GM18505 (cell line): ENCODE results near the gene OTOG.

ENCODE experiments used
- ATAC-seq: cut with Tn5 transposase; IDR thresholded peaks from one replicate; pipeline ENCODE4 v1.9.1; 2021; ENCODE audit not compliant: unreplicated experiment
- POLR2A ChIP-seq: IDR thresholded peaks from 4 replicates; pipeline ENCODE4 v1.6.1; 2011; ENCODE audit warnings: borderline replicate concordance; ENCODE audit not compliant: insufficient read depth, insufficient read length; ENCODE audit errors: extremely low read depth

OTOG gene

GRCh38 chr11:17552392-17553248, 5.6 kb downstream of the OTOG start:
- TF ChIP-seq POLR2A, result no peak
- ATAC-seq, result no peak

GRCh38 chr11:17553249-17553546, 6.1 kb downstream of the OTOG start:
- TF ChIP-seq POLR2A, result no peak
- no peak for ATAC-seq

- TF ChIP-seq POLR2A, result no peak
- no peak for ATAC-seq
Measured at GRCh38 chr11:17554487-17554886, 7.4 kb downstream of the OTOG start.

DNA sequence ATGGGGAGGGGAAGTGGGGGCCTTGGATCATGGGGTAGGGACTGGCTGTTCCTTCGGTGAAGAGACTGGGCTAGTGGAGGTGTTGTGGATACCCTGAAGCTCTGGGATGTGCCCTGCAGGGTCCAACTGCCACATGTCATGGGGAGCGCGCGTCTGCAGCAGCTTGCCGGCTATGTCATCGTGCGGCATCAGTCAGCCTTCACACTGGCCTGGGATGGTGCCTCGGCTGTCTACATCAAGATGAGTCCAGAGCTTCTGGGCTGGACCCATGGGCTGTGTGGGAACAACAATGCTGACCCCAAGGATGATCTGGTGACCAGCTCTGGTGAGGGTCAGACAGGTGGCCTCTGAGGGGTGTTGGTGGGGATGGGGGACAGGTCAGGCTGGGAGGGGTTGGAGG, 9.9 kb downstream of the OTOG start:
- no peak for TF ChIP-seq POLR2A
- no peak for ATAC-seq

DNA sequence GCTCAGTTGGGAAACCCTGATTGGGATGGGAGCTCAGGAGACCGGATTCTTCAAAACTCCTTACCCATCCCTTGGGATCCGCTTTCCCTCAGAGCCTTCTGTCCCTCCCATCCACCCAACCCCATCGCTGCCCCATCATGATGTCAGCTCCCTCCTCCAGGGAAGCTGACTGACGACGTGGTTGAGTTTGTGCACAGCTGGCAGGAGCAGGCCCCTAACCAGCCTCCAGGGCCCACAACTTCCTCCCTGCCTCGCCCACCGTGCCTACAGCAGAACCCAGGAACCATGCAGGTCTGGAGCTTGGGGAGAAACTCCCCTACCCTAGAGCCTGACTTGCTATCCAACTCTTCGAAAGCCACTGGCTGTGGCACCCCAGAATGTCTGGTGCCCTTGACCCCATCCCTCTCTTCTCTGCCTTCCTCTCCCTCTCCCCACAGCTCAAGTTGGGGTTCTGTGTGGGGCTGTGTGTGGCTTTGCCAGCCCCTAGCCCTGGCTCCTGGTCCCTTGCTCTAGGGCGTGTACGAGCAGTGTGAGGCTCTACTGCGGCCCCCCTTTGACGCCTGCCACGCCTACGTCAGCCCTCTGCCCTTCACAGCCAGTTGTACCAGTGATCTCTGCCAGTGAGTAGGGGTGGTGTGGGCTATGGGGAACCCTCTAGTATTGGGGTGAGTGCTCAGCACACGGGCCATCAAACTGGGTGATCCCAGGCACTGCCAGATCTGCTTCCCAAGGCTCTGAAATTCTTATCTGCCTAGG, 11.1 kb downstream of the OTOG start:
- TF ChIP-seq POLR2A, result no peak
- ATAC-seq, result no peak

DNA sequence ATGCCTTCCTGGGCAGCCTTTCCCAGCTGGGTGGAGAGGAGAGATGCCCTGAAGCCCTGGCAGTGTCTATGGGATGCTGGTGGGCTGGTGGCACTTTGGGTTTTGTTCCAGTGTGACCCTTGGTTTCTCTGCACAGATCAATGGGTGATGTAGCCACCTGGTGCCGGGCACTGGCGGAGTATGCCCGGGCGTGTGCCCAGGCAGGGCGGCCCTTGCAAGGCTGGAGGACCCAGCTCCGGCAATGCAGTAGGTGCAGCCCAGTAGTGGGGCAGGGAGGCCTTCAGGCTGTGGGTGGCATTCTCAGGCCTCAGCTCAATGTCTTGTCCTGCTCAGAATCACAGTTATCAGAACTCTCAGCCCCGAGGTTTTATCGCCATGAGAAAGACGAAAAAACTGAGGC, 11.9 kb downstream of the OTOG start:
- ATAC-seq, result no peak

DNA sequence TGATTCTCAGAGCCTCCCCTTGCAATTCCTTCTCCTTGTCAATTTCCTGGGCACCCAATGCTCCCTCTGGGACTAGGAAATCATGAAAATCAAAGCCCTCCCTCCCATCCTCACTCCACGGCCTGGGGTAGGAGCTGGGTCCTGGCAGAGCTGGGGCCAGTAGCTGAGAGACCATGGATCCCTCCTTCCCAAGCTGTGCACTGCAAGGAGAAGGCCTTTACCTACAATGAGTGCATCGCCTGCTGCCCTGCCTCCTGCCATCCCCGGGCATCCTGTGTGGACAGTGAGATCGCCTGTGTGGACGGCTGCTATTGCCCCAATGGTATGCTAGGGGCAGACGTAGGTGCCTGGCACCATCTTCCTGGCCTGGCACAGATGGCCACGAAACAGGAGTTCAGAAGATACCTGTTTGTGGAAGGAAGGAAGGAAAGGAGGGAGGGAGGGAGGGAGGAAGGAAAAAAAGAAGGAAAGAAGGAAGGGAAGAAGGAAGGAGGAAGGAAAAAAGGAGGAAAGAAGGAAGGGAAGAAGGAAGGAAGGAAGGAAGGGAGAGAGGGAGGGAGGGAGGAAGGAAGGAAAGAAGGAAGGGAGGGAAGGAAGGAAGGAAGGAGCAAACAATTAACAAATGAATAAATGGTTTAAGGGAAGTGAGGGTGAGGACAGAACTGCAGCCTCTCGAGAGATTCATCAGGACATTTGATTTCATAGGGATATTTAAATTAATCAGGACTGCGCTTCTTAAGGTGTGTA, 12.5 kb downstream of the OTOG start:
- ATAC-seq, result no peak
- no peak for TF ChIP-seq POLR2A

More for the DNA sequence above, 11.9 kb downstream of the OTOG start:
- no peak for TF ChIP-seq POLR2A

DNA sequence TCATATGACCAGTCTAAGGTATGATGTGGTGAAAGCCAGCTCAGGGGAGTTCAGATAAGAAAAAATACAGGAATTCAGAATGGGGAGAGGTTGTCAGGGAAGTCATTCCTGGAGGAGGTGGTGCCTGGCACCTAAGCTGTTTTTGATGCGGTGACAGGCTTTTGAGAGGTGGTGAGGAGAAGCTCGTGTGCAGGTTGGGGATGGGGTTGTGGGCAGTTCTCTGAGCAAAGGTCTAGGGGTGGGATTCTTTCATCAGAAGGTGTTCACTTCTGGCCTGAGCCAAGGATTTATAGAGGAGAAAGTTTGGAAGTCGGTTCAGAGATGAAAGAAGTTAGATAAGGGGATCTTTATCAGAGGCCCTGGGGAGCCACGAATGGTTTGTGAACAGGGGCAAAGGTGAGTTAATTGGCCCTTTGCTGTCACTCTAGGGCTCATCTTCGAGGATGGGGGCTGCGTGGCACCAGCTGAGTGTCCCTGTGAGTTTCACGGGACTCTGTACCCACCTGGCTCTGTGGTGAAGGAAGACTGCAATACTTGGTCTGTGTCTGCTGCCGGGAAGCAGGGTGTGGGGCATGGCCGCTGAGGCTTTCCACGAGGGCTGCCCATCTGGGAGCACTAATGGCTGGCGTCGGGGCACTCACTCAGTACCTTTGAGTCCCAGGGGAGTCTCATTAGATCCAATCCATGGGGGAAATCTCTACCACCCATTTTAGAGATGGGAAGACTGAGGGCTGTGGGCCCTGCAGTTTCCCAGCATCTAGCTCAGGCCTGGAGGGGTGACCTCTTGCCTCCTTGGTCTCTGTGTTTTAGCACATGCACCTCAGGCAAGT, 13.4 kb downstream of the OTOG start:
- no peak for ATAC-seq
- no peak for TF ChIP-seq POLR2A

DNA sequence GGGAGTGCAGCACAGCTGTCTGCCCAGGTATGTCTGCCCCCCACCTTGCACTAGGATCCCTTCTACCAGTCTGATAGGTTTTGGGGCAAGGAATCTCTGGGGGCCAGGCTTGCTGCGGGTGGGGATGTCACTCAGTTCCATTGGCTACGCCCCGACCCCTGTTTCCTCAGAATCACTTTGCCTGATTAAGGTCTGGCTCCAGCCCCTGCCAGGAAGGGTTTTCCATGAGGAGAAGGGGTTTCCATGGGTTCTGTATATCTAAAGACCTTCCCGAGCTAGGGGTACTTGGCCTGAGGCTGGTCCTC, 14.0 kb downstream of the OTOG start:
- TF ChIP-seq POLR2A, result no peak
- no peak for ATAC-seq

- ATAC-seq, result no peak
- TF ChIP-seq POLR2A, result no peak
Measured at GRCh38 chr11:17561526-17561925, 14.5 kb downstream of the OTOG start.

GRCh38 chr11:17563231-17563646, 16.2 kb downstream of the OTOG start:
- no peak for ATAC-seq
- no peak for TF ChIP-seq POLR2A

GRCh38 chr11:17563961-17564686, 17.1 kb downstream of the OTOG start:
- TF ChIP-seq POLR2A, result no peak
- no peak for ATAC-seq
